ENCODE data around the gene CST3.
"Not testable (repeated sequence)": the region's sequence is repeated elsewhere in the genome, so short reads cannot be mapped to it uniquely, and the experiment has no call there.

Gene CST3

GRCh38 chr20:23644164-23644563 is 6.4 kb upstream of the CST3 start:
- no peak for DNase-seq (ENCODE audit: low read depth in 1 of 2, low spot score in 1 of 2)

- DNase-seq (ENCODE audit: low read depth in 1 of 2, low spot score in 1 of 2), result no peak
Measured at GRCh38 chr20:23643659-23644058, 5.9 kb upstream of the CST3 start.

DNA sequence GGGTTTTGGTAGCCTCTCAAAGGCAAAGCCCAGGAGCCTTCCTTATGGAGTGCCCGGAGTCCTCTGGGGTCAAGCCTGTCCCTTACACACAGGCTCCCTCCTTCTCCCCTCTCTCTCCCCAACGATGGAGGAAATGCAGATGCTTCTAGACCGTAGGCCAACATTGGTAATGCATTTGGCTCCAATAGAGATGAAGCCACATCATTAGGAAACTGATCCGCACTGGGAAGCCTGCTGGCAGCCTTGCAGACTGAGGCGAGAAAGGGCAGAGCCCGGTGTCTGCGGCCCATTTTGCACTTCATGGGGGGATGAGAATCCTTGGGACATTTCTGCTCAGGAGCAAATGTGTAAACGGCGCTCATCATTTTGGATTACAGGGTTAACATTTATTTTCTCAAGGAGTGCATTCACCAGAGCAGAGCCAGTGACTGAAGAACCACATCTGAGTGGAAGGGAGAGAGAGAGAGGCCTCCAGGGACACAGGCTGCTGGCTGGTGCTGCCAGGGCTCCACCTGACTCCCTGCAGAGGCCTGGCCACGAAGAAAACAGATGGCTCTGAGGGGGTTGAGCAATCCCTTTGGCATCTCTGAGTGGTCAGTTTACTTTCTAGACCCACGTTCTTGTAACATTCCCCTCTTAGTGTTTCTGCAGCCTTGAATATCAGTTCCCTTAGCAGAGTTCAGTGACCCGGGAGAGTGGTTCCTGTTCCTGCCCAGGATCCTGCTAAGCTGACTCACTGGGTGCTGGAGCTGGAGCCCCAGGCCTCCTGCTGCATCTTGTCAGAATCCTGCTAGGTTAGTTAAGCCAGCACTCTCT is 4.4 kb upstream of the CST3 start:
- no peak for DNase-seq (ENCODE audit: low read depth in 1 of 2, low spot score in 1 of 2)

DNA sequence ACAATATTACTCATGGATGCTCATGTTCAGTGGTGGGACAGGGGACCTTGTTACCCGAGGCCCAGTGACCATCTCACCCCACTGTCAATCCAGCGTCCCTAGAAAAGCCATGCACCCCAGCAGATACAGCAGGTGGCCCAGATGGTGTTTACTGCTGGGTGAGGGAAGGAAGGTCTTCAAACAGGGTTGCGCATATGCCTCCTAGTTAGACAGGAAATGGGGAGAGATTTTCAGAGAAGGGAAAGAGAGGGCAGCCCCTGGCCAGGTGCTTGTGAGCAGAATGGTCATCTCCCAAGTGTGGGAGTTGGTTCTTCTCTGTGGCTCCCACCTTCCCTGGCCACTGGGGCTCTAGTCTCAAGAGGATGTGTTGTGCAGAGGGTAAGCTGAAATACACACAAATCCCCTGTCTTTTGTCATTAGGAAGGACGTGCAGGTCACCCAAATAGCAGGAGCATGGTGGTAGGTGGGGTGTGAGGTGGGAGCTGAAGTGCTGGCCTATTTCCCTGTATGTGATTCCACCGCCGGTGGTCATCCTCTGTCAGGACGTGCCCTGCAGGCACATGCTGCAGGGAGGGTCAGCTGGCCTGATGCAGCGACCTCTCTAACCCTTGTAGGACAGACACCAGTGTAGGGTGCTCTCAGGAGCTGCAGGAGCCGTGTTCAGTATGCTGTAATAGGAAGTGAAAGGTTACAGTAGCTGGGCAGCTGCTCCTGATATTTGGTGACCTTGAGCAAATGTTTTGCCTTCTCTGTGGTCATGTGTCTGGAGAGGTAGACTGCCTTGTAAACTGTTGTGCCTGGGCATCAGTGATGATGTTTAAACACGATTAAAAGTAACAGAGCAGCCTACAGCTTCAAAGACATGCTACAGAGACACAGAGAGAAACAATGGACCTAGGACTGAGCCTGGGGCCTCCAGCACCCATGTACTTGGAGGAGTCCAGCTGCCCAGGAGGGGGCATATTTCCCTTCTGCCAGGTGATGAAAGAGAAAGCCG is 3.2 kb upstream of the CST3 start:
- DNase-seq (ENCODE audit: low read depth in 1 of 2, low spot score in 1 of 2), result no peak

DNA sequence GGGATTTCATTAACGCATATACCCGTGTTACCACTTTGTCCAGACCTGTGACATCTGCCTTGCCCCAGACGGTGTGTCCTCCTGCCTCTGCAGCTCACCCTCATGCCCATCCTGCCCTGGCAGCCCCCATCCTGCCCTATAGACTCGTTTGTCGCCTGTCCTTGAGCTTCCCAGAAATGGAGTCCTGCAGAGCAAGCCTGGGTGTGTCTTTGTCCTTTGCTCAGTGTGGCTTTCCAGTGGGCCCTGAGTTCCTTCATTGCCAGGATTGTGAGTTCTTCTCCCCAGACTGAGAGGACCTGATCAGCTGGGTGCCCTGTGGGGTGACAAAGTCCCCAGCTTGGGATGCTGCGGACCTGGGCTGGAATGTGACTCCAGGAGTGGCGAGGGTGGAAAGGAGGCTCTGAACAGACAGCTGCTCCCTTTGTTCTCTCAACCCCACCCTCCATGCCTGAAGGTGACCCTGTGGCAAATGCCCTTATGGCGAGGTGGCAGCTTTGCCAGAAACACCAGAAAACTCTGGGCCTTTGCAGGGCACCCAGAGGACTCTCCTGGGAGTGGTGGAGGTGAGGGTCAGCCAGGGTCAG is 2.4 kb upstream of the CST3 start:
- no peak for DNase-seq (ENCODE audit: low read depth in 1 of 2, low spot score in 1 of 2)

GRCh38 chr20:23639490-23639958 is 1.8 kb upstream of the CST3 start:
- no peak for DNase-seq (ENCODE audit: low read depth in 1 of 2, low spot score in 1 of 2)

DNA sequence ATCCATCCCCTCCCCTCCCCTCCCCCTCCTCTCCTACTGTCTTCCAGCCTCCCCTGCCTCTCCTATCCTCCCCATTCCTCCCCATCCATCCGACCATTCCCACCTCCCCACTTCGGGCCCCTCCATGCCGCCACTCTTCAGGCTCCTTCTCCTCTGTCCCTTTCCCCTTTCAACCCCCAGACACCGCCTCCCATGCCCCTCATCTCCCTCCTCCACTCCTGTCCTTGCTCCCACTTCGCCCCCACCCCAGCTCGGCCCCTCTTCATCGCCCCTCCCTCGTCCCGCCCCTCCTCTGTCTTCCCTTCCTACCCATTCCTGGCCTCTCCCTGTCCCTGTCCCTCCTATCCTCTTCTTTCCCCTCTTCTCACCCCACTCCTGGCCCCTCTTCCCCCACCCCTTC is 554 bp upstream of the CST3 start:
- DNase-seq (ENCODE audit: low read depth in 1 of 2, low spot score in 1 of 2), result no peak

- DNase-seq (ENCODE audit: low read depth in 1 of 2, low spot score in 1 of 2), result no peak
Measured at GRCh38 chr20:23636908-23637281, 860 bp downstream of the CST3 start.

DNA sequence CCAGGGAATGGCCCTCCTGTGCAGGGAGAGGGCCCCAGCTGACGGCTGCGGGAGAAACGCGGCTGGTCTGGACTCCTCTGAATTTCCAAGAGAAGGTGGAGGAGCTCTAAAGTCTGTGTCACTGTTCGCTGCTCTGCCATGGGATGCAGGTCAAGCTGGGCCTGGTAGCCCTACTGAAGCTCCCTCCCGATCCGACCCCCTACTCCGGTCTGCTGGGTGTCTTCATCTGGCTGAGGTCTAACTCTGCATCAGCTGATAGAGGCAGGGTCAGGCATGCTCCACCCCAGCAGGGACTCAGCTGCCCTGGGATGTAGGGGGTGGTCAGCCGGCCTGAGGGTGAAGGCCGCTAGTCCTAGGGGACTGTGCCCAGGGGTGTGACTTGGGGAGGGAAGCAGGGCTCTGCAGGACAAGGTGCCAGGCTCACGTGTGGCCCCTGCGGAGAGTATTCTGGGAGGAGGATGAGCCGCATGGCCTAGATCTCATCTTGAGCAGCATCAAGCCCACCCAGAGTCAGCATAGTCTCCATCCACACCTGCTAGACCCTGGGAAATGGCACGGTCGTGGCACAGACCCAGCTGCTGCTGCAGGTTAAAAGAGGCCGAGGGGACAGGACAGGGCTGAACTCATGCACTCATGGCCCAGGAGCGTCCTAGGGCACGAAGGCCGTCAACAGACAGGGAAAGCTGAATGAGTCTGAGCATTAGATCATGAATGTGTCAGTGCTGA is 1.4 kb downstream of the CST3 start:
- no peak for DNase-seq (ENCODE audit: low read depth in 1 of 2, low spot score in 1 of 2)

DNA sequence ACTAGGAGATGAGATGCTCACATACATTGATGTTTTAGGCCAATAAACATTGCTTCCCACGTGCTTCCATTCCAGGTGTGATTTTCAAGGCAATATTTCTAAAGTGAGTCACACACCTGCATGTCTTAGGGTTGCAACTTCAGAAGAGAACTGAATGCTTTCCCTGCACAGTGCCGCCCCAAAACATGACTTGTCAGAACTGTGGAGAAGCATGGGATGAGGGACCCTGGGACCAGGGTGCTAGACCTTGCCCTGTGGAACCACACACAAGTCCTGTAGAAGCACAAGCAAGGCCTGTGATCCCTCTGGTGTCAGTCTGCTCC is 2.0 kb downstream of the CST3 start:
- not testable (repeated sequence) for DNase-seq (ENCODE audit: low read depth in 1 of 2, low spot score in 1 of 2)

GRCh38 chr20:23634985-23635767 is 2.6 kb downstream of the CST3 start:
- DNase-seq (ENCODE audit: low read depth in 1 of 2, low spot score in 1 of 2), result no peak

GRCh38 chr20:23634044-23634801 is 3.5 kb downstream of the CST3 start:
- DNase-seq (ENCODE audit: low read depth in 1 of 2, low spot score in 1 of 2), result no peak

DNA sequence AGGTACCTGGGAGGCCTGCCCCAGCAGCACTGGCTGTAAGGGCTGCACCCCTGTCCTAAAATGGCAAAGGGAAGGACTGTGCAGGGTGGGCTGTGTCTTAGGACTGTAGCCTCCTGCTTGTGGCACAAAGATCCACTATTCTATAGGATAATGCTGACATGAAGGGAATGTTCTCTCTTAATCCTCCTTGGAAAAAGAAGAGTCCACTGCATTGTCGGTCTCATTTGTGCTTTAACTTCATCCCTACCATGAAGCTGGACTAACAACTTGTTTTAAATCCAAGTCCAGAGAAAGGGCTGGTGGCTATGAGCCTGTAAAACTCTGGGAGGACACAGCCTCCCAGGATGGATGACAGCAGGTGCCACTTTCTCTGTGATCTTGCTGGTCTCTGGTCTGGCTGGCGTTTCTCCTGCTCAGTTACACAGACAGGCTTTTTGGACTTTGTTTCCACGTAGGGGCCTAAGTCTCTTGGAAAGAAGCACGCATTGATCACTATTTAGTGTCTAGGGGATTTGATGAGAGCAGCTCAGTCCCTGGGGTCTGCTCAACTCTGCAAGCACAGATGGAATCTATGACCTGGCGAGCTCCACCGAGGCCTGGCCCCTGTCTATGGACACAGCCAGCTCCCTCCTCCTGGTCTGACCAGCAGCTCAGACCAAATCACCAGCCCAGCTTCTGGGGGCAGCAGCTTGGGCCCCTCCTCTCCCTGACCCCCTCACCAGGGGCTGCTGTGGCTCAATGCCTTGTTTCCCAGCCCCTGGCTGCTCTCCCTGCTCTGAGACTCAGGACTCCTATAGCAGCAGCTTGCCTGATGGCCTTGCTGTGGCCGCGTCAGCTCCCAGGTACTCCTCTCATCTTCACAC is 4.8 kb downstream of the CST3 start:
- DNase-seq (ENCODE audit: low read depth in 1 of 2, low spot score in 1 of 2), result no peak

- no peak for DNase-seq (ENCODE audit: low read depth in 1 of 2, low spot score in 1 of 2)
Measured at GRCh38 chr20:23631981-23632710, 5.6 kb downstream of the CST3 start.

DNA sequence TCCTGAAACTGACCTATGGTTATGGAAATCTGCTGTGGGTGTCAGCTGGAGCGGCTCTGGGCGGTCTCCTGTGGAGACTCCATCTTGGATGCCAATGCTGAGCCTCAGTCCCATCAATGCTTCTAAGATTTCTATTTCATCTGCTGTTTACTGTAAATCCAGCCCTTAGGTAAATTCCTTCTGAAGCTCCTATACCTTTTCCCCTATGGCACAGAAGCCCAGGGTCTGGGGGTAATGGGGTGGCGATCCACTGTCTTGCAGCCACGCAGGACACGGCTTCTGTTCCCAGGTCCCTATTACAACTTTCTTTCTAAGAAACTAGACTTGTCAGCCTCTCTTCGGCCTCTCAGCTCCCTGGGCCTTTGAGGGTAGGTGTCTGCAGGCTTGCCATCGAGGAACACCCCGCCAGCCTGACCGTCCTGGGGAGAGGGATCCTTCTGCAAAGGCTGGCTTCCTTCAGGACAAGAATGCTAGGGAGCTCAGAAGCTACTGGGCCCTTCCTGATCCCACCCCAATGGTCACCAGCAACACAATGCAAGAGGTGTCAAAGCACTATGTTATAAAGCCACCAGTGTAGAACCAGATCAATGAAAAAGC is 6.4 kb downstream of the CST3 start:
- DNase-seq (ENCODE audit: low read depth in 1 of 2, low spot score in 1 of 2), result no peak

DNA sequence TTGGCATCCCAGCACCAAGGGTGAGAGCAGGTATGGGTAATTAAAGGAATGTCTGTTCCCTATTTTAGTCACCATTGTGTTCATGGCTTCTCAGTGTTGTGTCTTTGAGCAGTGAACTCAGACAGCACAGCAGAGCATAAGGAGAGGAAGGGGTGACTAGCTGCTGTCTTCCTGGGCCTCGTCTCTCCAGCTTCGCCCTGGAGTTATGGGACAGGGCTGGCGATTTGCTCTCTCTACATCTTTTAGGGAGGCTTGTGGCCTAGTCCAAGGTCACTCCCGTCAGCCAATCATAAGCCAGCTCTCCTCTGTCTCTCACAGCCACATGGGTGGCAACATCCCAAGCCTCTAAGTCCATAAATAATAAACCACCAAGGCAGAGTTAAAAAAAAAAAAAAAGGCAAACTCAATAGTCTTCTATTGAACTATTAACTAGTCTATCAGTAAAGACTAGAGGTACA is 7.3 kb downstream of the CST3 start:
- no peak for DNase-seq (ENCODE audit: low read depth in 1 of 2, low spot score in 1 of 2)

GRCh38 chr20:23629542-23630391 is 8.0 kb downstream of the CST3 start:
- no peak for DNase-seq (ENCODE audit: low read depth in 1 of 2, low spot score in 1 of 2)
